Colonic mucosa (tissue), 4 donors: ENCODE measurements around the gene TRIM69. TPM values are rescaled to one million over a fixed set of nuclear protein-coding genes. Genes with fewer than 3 reads are reported as not detected.
"Not testable (repeated sequence)": the region's sequence is repeated elsewhere in the genome, so short reads cannot be mapped to it uniquely, and the experiment has no call there.

ENCODE experiments used
- DNase-seq: peaks from one replicate; pipeline ENCODE4 v3.0.0-alpha.2; 2020
- H3K27ac ChIP-seq: fragments of 200-600 bp; one replicate; pipeline ENCODE4 v1.8.0; 2021
- H3K27me3 ChIP-seq: fragments of 200-600 bp; one replicate; pipeline ENCODE4 v1.8.0; 2021
- H3K36me3 ChIP-seq: fragments of 200-600 bp; one replicate; pipeline ENCODE4 v1.8.0; 2021
- H3K4me1 ChIP-seq: fragments of 200-600 bp; one replicate; pipeline ENCODE4 v1.8.0; 2021; ENCODE audit warnings: mild to moderate bottlenecking
- H3K4me3 ChIP-seq: fragments of 200-600 bp; one replicate; pipeline ENCODE4 v1.8.0; 2021
- H3K9ac ChIP-seq, 2 donors: one replicate each; pipeline ENCODE4 v1.7.0; 2013; ENCODE audit warnings: control low read depth in 2 of 2, low read depth in 2 of 2, low read length in 2 of 2
- H3K9me3 ChIP-seq: fragments of 200-600 bp; one replicate; pipeline ENCODE4 v1.8.0; 2021
- CTCF ChIP-seq: fragments of 200-600 bp; IDR thresholded peaks from one replicate; pipeline ENCODE4 v1.8.0; 2022; ENCODE audit warnings: antibody characterized with exemption, mild to moderate bottlenecking
- intact Hi-C: fragments of 100-400 bp; cut with DNase I; formaldehyde crosslinking; loops from one replicate; pipeline ENCODE4 v1.14.1; 2022
- total RNA-seq, 2 donors: library from RNA; stranded (reverse); fragmentation: NEBNext Ultra II Directional in 1 of 2; extraction: Animal tissue kit (Norgen Biotek cat#: 25700) in 1 of 2; gene quantifications; one replicate each; pipeline ENCODE4 v1.2.1, GENCODE V29; 2021
- donor health status: healthy.
- donor health status: DM: no; HTN: no; CAD: no.
- donor health status: DM: no; HTN: no; CAD: no.

TRIM69 gene
- total RNA-seq, 2 donors from 2014 or later, result 17.1 to 23.3 TPM

GRCh38 chr15:44697014-44697413 lies 39.3 kb upstream of the TRIM69 start:
- Histone ChIP-seq H3K4me1 (no peaks in the 10 kb centered on the region), H3K27ac (no peak overlapping the region), H3K36me3 (no peaks in the 10 kb centered on the region), H3K27me3 (no peaks in the 10 kb centered on the region), H3K9me3 (no peaks in the 10 kb centered on the region), H3K9ac (no peak overlapping the region), H3K4me3 (no peak overlapping the region)
- DNase-seq, result no peak
- no peak for TF ChIP-seq CTCF
- intact Hi-C loops, result no loop called here

- intact Hi-C loops, result no loop called here
- no peak overlapping the region for H3K4me3 ChIP-seq
- H3K4me1 ChIP-seq, result no peaks in the 10 kb centered on the region
- TF ChIP-seq CTCF, result no peak
- no peak for DNase-seq
- H3K36me3 ChIP-seq, result no peaks in the 10 kb centered on the region
- H3K27ac ChIP-seq, result no peak overlapping the region
- H3K27me3 ChIP-seq, result no peaks in the 10 kb centered on the region
- H3K9me3 ChIP-seq, result no peaks in the 10 kb centered on the region
- no peak overlapping the region for H3K9ac ChIP-seq
These were observed 37.7 kb upstream of the TRIM69 start for GRCh38 chr15:44698641-44699040.

- H3K9ac ChIP-seq, result not testable (repeated sequence)
These were observed 35.7 kb upstream of the TRIM69 start for GRCh38 chr15:44700676-44701075.

GRCh38 chr15:44705986-44706385 lies 30.3 kb upstream of the TRIM69 start:
- no peak overlapping the region for H3K9ac ChIP-seq
- H3K4me3 ChIP-seq, result no peak overlapping the region
- H3K27ac ChIP-seq, result no peak overlapping the region
- H3K9me3 ChIP-seq, result no peaks in the 10 kb centered on the region
- no peak for DNase-seq
- H3K36me3 ChIP-seq, result no peaks in the 10 kb centered on the region
- TF ChIP-seq CTCF, result no peak
- H3K27me3 ChIP-seq, result no peaks in the 10 kb centered on the region
- intact Hi-C loops, result no loop called here
- H3K4me1 ChIP-seq, result no peaks in the 10 kb centered on the region

More at GRCh38 chr15:44700676-44701075, 35.7 kb upstream of the TRIM69 start:
- H3K36me3 ChIP-seq, H3K27ac ChIP-seq, intact Hi-C loops, H3K4me3 ChIP-seq, H3K9me3 ChIP-seq, DNase-seq, H3K27me3 ChIP-seq, H3K4me1 ChIP-seq: not testable (repeated sequence)

- no peak for DNase-seq
- intact Hi-C loops, result no loop called here
- Histone ChIP-seq H3K27me3 (no peaks in the 10 kb centered on the region), H3K9me3 (no peaks in the 10 kb centered on the region), H3K27ac (peak overlapping the region; percentile 81), H3K4me3 (no peak overlapping the region), H3K36me3 (no peaks in the 10 kb centered on the region), H3K9ac (peak overlapping the region in 1 of 2 donors; percentile 38), H3K4me1 (no peaks in the 10 kb centered on the region)
- no peak for TF ChIP-seq CTCF
These were observed 29.9 kb upstream of the TRIM69 start for GRCh38 chr15:44706401-44706800.

- Histone ChIP-seq H3K9me3 (no peaks in the 10 kb centered on the region), H3K27ac (peak overlapping the region; percentile 81), H3K9ac (peak overlapping the region in 1 of 2 donors; percentile 38), H3K36me3 (no peaks in the 10 kb centered on the region), H3K4me3 (no peak overlapping the region), H3K27me3 (no peaks in the 10 kb centered on the region), H3K4me1 (no peaks in the 10 kb centered on the region)
- TF ChIP-seq CTCF, result no peak
- DNase-seq, result peak; percentile 87
- intact Hi-C loops, result no loop called here
These were observed 29.2 kb upstream of the TRIM69 start for GRCh38 chr15:44706946-44707636.
